Activated T-cell treated with anti-CD3 and anti-CD28 coated beads, Interleukin-2, amount 50 U/mL, for 24 hours (primary cell): ENCODE data around the gene MST1.

Experiments used
- DNase-seq: peaks from one replicate; pipeline ENCODE4 v3.0.0-alpha.2; 2020
- H3K27ac Mint-ChIP-seq: 2 replicates; pipeline ENCODE4 v1.8.0; 2020; ENCODE audit warnings: mild to moderate bottlenecking, mixed read lengths
- H3K27me3 Mint-ChIP-seq: 2 replicates; pipeline ENCODE4 v1.8.0; 2020; ENCODE audit warnings: mixed read lengths
- H3K36me3 Mint-ChIP-seq: 2 replicates; pipeline ENCODE4 v1.8.0; 2020; ENCODE audit warnings: low read depth, mixed read lengths
- H3K4me1 Mint-ChIP-seq: 2 replicates; pipeline ENCODE4 v1.8.0; 2020; ENCODE audit warnings: low read depth, mixed read lengths
- H3K4me3 Mint-ChIP-seq: 2 replicates; pipeline ENCODE4 v1.8.0; 2020; ENCODE audit warnings: mild to moderate bottlenecking, moderate library complexity, mixed read lengths
- H3K9me3 Mint-ChIP-seq: 2 replicates; pipeline ENCODE4 v1.8.0; 2020; ENCODE audit warnings: mixed read lengths

The MST1 gene

GRCh38 chr3:49653621-49654020 lies 35.7 kb downstream of the MST1 start:
- Mint-ChIP-seq H3K27ac (no peak overlapping the region), H3K4me1 (no peaks in the 10 kb centered on the region), H3K9me3 (no peaks in the 10 kb centered on the region), H3K36me3 (no peaks in the 10 kb centered on the region), H3K27me3 (no peaks in the 10 kb centered on the region), H3K4me3 (no peak overlapping the region)
- no peak for DNase-seq

- DNase-seq: no peak
- H3K36me3 Mint-ChIP-seq: no peaks in the 10 kb centered on the region
- no peaks in the 10 kb centered on the region for H3K4me1 Mint-ChIP-seq
- H3K9me3 Mint-ChIP-seq: no peaks in the 10 kb centered on the region
- H3K4me3 Mint-ChIP-seq: no peak overlapping the region
- no peak overlapping the region for H3K27ac Mint-ChIP-seq
- H3K27me3 Mint-ChIP-seq: no peaks in the 10 kb centered on the region
Observed at GRCh38 chr3:49652903-49653415, 36.3 kb downstream of the MST1 start.

GRCh38 chr3:49652218-49652902 lies 36.9 kb downstream of the MST1 start:
- Mint-ChIP-seq H3K27ac (no peak overlapping the region), H3K4me1 (no peaks in the 10 kb centered on the region), H3K4me3 (no peak overlapping the region), H3K36me3 (no peaks in the 10 kb centered on the region), H3K27me3 (no peaks in the 10 kb centered on the region), H3K9me3 (no peaks in the 10 kb centered on the region)
- DNase-seq: no peak

DNA sequence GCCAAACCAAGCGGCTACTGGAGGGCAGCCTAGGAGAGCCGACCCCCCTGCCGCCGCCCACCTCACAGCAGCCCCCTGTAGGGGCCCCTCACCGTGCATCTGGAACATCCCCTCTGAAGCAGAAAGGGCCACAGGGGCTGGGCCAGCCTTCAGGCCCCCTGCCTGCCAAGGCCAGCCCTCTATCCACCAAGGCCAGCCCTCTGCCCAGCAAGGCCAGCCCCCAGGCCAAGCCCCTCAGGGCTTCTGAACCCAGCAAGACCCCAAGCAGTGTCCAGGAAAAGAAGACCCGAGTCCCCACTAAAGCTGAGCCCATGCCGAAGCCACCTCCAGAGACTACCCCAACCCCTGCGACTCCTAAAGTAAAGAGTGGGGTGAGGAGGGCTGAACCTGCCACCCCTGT lies 38.6 kb downstream of the MST1 start:
- Mint-ChIP-seq H3K9me3 (no peaks in the 10 kb centered on the region), H3K27me3 (no peaks in the 10 kb centered on the region), H3K4me3 (no peak overlapping the region), H3K36me3 (no peaks in the 10 kb centered on the region), H3K4me1 (no peaks in the 10 kb centered on the region), H3K27ac (no peak overlapping the region)
- DNase-seq: no peak

- H3K27ac Mint-ChIP-seq: no peak overlapping the region
- no peaks in the 10 kb centered on the region for H3K27me3 Mint-ChIP-seq
- H3K4me1 Mint-ChIP-seq: no peaks in the 10 kb centered on the region
- no peaks in the 10 kb centered on the region for H3K9me3 Mint-ChIP-seq
- H3K36me3 Mint-ChIP-seq: no peaks in the 10 kb centered on the region
- DNase-seq: no peak
- no peak overlapping the region for H3K4me3 Mint-ChIP-seq
Observed at GRCh38 chr3:49650177-49650576, 39.1 kb downstream of the MST1 start.

- Mint-ChIP-seq H3K4me1 (no peaks in the 10 kb centered on the region), H3K9me3 (no peaks in the 10 kb centered on the region), H3K27me3 (no peaks in the 10 kb centered on the region), H3K4me3 (no peak overlapping the region), H3K27ac (no peak overlapping the region), H3K36me3 (no peaks in the 10 kb centered on the region)
- no peak for DNase-seq
Observed at GRCh38 chr3:49649576-49649975, 39.7 kb downstream of the MST1 start.

GRCh38 chr3:49648354-49649019 lies 40.8 kb downstream of the MST1 start:
- no peaks in the 10 kb centered on the region for H3K9me3 Mint-ChIP-seq
- H3K36me3 Mint-ChIP-seq: no peaks in the 10 kb centered on the region
- no peak for DNase-seq
- H3K4me3 Mint-ChIP-seq: no peak overlapping the region
- no peak overlapping the region for H3K27ac Mint-ChIP-seq
- H3K4me1 Mint-ChIP-seq: no peaks in the 10 kb centered on the region
- no peaks in the 10 kb centered on the region for H3K27me3 Mint-ChIP-seq

- no peaks in the 10 kb centered on the region for H3K9me3 Mint-ChIP-seq
- no peaks in the 10 kb centered on the region for H3K4me1 Mint-ChIP-seq
- no peak overlapping the region for H3K27ac Mint-ChIP-seq
- H3K27me3 Mint-ChIP-seq: no peaks in the 10 kb centered on the region
- H3K4me3 Mint-ChIP-seq: no peak overlapping the region
- DNase-seq: no peak
- H3K36me3 Mint-ChIP-seq: no peaks in the 10 kb centered on the region
Observed at GRCh38 chr3:49647741-49648140, 41.5 kb downstream of the MST1 start.

GRCh38 chr3:49646236-49646635 lies 43.0 kb downstream of the MST1 start:
- H3K4me1 Mint-ChIP-seq: no peaks in the 10 kb centered on the region
- H3K27ac Mint-ChIP-seq: no peak overlapping the region
- H3K4me3 Mint-ChIP-seq: no peak overlapping the region
- no peaks in the 10 kb centered on the region for H3K27me3 Mint-ChIP-seq
- H3K9me3 Mint-ChIP-seq: no peaks in the 10 kb centered on the region
- no peak for DNase-seq
- H3K36me3 Mint-ChIP-seq: no peaks in the 10 kb centered on the region

DNA sequence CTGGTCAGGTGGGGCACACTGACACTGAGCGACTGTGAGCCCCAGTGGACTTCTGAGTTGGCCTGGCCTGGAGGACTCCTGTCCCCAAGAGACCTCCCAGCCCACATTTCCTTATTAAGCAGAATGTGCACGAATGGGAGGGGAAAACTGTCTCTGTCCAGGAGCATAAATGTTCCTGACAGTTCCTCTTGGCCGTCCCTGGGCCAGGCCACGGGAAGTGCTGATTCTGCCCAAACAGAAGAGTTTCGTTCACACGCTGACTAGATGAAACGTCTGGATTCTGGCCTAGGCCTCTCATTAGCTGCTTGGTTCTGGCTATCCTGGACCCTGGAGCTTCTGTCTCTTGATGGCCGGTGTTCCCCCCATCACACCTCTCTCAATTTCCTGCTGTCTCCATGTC lies 44.6 kb downstream of the MST1 start:
- H3K4me1 Mint-ChIP-seq: no peaks in the 10 kb centered on the region
- no peaks in the 10 kb centered on the region for H3K9me3 Mint-ChIP-seq
- no peak overlapping the region for H3K27ac Mint-ChIP-seq
- no peaks in the 10 kb centered on the region for H3K36me3 Mint-ChIP-seq
- no peaks in the 10 kb centered on the region for H3K27me3 Mint-ChIP-seq
- DNase-seq: no peak
- H3K4me3 Mint-ChIP-seq: no peak overlapping the region

DNA sequence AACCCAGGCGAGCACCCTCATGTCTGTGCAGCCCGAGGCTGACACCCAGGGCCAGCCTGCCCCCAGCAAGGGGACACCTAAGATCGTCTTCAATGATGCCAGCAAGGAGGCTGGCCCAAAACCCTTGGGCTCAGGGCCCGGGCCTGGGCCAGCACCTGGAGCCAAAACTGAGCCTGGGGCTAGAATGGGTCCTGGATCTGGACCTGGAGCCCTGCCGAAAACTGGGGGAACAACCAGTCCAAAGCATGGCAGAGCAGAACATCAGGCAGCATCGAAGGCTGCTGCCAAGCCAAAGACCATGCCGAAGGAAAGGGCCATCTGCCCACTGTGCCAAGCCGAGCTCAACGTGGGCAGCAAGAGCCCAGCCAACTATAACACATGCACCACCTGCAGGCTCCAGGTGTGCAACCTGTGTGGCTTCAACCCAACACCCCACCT lies 46.5 kb downstream of the MST1 start:
- no peak for DNase-seq
- Mint-ChIP-seq H3K9me3 (no peaks in the 10 kb centered on the region), H3K4me1 (no peaks in the 10 kb centered on the region), H3K36me3 (no peaks in the 10 kb centered on the region), H3K27me3 (no peaks in the 10 kb centered on the region), H3K27ac (no peak overlapping the region), H3K4me3 (no peak overlapping the region)

DNA sequence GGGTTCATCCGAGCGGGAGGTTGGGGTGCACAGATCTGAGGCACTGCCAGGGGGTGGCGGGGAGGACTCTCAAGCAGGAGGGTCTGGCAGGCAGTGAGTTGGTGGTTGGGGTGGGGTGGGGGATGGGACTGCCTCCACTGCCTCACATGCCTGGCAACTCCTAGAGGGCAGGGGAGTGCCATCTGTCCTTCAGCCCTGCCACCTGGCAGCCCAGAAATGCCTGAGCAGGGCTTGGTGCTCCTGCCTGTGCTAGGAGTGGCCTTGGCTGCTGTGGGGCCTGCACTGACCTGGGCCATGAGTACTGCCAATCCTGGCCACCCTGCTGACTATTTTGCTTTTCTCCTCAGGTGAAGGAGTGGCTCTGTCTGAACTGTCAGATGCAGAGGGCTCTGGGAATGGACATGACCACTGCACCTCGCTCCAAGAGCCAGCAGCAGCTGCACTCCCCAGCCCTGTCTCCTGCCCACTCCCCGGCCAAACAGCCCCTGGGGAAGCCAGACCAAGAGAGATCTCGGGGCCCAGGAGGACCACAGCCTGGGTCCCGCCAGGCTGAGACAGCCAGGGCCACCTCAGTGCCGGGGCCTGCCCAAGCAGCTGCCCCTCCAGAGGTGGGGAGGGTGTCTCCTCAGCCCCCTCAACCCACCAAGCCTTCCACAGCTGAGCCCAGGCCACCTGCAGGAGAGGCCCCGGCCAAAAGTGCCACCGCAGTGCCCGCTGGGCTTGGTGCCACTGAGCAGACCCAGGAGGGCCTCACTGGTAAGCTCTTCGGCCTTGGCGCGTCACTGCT lies 47.2 kb downstream of the MST1 start:
- no peak overlapping the region for H3K27ac Mint-ChIP-seq
- H3K4me3 Mint-ChIP-seq: no peak overlapping the region
- no peaks in the 10 kb centered on the region for H3K9me3 Mint-ChIP-seq
- H3K36me3 Mint-ChIP-seq: no peaks in the 10 kb centered on the region
- DNase-seq: no peak
- no peaks in the 10 kb centered on the region for H3K4me1 Mint-ChIP-seq
- no peaks in the 10 kb centered on the region for H3K27me3 Mint-ChIP-seq

DNA sequence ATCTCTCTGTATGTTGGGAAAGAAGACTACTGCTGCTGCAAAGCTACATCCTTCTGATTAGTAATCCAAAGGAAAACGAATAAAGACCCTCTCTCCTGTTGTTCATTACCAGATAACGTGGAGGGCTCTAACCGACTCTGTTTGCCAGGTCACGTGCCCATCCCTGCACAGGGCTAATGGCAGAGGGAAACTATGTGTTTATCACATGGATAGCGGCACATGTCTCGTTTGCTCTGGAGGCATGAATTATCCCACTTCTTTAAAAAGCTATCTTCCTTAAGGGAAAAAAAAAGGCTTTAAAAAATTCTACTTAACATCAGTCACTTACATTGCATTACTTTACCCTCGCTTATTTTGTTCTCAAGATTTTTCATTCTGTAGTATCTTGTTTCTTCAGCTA lies 48.0 kb downstream of the MST1 start:
- H3K4me3 Mint-ChIP-seq: no peak overlapping the region
- H3K27ac Mint-ChIP-seq: no peak overlapping the region
- H3K36me3 Mint-ChIP-seq: no peaks in the 10 kb centered on the region
- peaks cover 3% of the 10 kb centered on the region for H3K4me1 Mint-ChIP-seq
- no peaks in the 10 kb centered on the region for H3K27me3 Mint-ChIP-seq
- DNase-seq: no peak
- H3K9me3 Mint-ChIP-seq: no peaks in the 10 kb centered on the region

- Mint-ChIP-seq H3K27ac (no peak overlapping the region), H3K36me3 (no peaks in the 10 kb centered on the region), H3K27me3 (no peaks in the 10 kb centered on the region), H3K4me3 (no peak overlapping the region), H3K9me3 (no peaks in the 10 kb centered on the region), H3K4me1 (peaks cover 3% of the 10 kb centered on the region)
- DNase-seq: no peak
Observed at GRCh38 chr3:49639551-49639950, 49.7 kb downstream of the MST1 start.

DNA sequence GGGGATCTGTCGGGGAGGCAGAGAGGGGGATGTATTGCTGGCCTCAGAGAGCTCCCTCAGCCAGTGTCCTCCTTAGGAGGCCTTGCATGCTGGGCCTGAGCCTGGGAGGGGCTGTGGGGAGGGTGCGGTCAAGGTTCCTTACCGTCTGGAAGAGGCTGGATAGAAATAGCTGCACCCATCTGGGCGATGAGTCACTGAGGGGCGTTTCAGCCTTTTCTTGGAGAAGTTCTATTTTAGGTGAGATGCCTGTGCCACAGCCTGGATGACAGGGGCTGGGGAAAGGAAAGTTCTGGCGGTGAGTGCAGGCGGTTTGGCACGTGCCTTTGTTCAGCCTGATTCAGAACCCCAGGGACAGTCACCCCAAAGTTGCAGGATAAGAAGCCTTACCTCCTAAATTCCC lies 50.8 kb downstream of the MST1 start:
- Mint-ChIP-seq H3K4me3 (no peak overlapping the region), H3K4me1 (peaks cover 4% of the 10 kb centered on the region), H3K27me3 (no peaks in the 10 kb centered on the region), H3K27ac (no peak overlapping the region), H3K9me3 (no peaks in the 10 kb centered on the region), H3K36me3 (no peaks in the 10 kb centered on the region)
- no peak for DNase-seq
